Activated CD4-positive, alpha-beta memory T cell treated with anti-CD3 and anti-CD28 coated beads, Interleukin-2, amount 10 ng/mL, durations not matched to agents 7 days and 5 days (primary cell): ENCODE results near the gene WDR36. TPM values are rescaled to one million over a fixed set of nuclear protein-coding genes. Genes with fewer than 3 reads are reported as not detected.

ENCODE experiments used
- CTCF ChIA-PET: fragments of 350-600 bp; sonication (Branson Sonifier 250); formaldehyde crosslinking; loops from one replicate; lab custom pipeline; 2021; ENCODE audit warnings: antibody characterized with exemption, inconsistent platforms; lab: Charles Lee
- POLR2A ChIA-PET: fragments of 350-600 bp; sonication (Branson Sonifier 250); formaldehyde crosslinking; loops from one replicate; lab custom pipeline; 2021; ENCODE audit warnings: antibody characterized with exemption; lab: Charles Lee
- DNase-seq: peaks from one replicate; pipeline ENCODE4 v3.0.0-alpha.2; 2020
- H3K27ac Mint-ChIP-seq: one replicate; pipeline ENCODE4 v1.8.0; 2021; ENCODE audit warnings: mild to moderate bottlenecking, mixed read lengths
- H3K27me3 Mint-ChIP-seq: one replicate; pipeline ENCODE4 v1.8.0; 2021; ENCODE audit warnings: mixed read lengths
- H3K36me3 Mint-ChIP-seq: one replicate; pipeline ENCODE4 v1.8.0; 2021; ENCODE audit warnings: low read depth, mixed read lengths
- H3K4me1 Mint-ChIP-seq: one replicate; pipeline ENCODE4 v1.8.0; 2021; ENCODE audit warnings: mixed read lengths
- H3K4me3 Mint-ChIP-seq: one replicate; pipeline ENCODE4 v1.8.0; 2021; ENCODE audit warnings: mild to moderate bottlenecking, mixed read lengths
- H3K9me3 Mint-ChIP-seq: one replicate; pipeline ENCODE4 v1.8.0; 2021; ENCODE audit warnings: mixed read lengths
- total RNA-seq, 2 experiments: library from RNA; stranded (reverse); gene quantifications; one replicate each; pipeline ENCODE4 v1.2.3, GENCODE V29; 2021

Gene WDR36
- total RNA-seq, 2 experiments from 2014 or later = 21.8 to 23.2 TPM

- peak overlapping the region; percentile 79 for H3K4me3 Mint-ChIP-seq
- H3K4me1 Mint-ChIP-seq = peaks cover 19% of the 10 kb centered on the region
- no peak overlapping the region for H3K27ac Mint-ChIP-seq
- peaks cover 74% of the 10 kb centered on the region for H3K27me3 Mint-ChIP-seq
- peak; percentile 51 for DNase-seq
- H3K9me3 Mint-ChIP-seq = no peaks in the 10 kb centered on the region
- CTCF ChIA-PET = no interaction called here
- POLR2A ChIA-PET = no interaction called here
- H3K36me3 Mint-ChIP-seq = no peaks in the 10 kb centered on the region
Observed at GRCh38 chr5:111072949-111073682, 19.0 kb upstream of the WDR36 start.

- no peaks in the 10 kb centered on the region for H3K36me3 Mint-ChIP-seq
- POLR2A ChIA-PET = no interaction called here
- no peaks in the 10 kb centered on the region for H3K9me3 Mint-ChIP-seq
- H3K4me1 Mint-ChIP-seq = peaks cover 19% of the 10 kb centered on the region
- DNase-seq = no peak
- no peak overlapping the region for H3K27ac Mint-ChIP-seq
- CTCF ChIA-PET = no interaction called here
- no peak overlapping the region for H3K4me3 Mint-ChIP-seq
- H3K27me3 Mint-ChIP-seq = peaks cover 70% of the 10 kb centered on the region
Observed at GRCh38 chr5:111074244-111074643, 17.9 kb upstream of the WDR36 start.

- H3K27me3 Mint-ChIP-seq = peaks cover 61% of the 10 kb centered on the region
- H3K4me1 Mint-ChIP-seq = peaks cover 18% of the 10 kb centered on the region
- no peaks in the 10 kb centered on the region for H3K36me3 Mint-ChIP-seq
- no peak for DNase-seq
- ChIA-PET POLR2A (no interaction called here), CTCF (no interaction called here)
- H3K9me3 Mint-ChIP-seq = no peaks in the 10 kb centered on the region
- no peak overlapping the region for H3K4me3 Mint-ChIP-seq
- no peak overlapping the region for H3K27ac Mint-ChIP-seq
Observed at GRCh38 chr5:111075520-111075919, 16.6 kb upstream of the WDR36 start.

GRCh38 chr5:111076091-111076490 is 16.1 kb upstream of the WDR36 start:
- DNase-seq = no peak
- ChIA-PET CTCF (no interaction called here), POLR2A (no interaction called here)
- H3K27ac Mint-ChIP-seq = no peak overlapping the region
- no peak overlapping the region for H3K4me3 Mint-ChIP-seq
- no peaks in the 10 kb centered on the region for H3K36me3 Mint-ChIP-seq
- no peaks in the 10 kb centered on the region for H3K9me3 Mint-ChIP-seq
- peaks cover 57% of the 10 kb centered on the region for H3K27me3 Mint-ChIP-seq
- peaks cover 14% of the 10 kb centered on the region for H3K4me1 Mint-ChIP-seq

GRCh38 chr5:111077678-111078077 is 14.5 kb upstream of the WDR36 start:
- H3K4me1 Mint-ChIP-seq = peaks cover 13% of the 10 kb centered on the region
- H3K4me3 Mint-ChIP-seq = no peak overlapping the region
- ChIA-PET POLR2A (no interaction called here), CTCF (no interaction called here)
- no peak overlapping the region for H3K27ac Mint-ChIP-seq
- no peak for DNase-seq
- no peaks in the 10 kb centered on the region for H3K36me3 Mint-ChIP-seq
- peaks cover 1% of the 10 kb centered on the region for H3K9me3 Mint-ChIP-seq
- H3K27me3 Mint-ChIP-seq = peaks cover 53% of the 10 kb centered on the region

GRCh38 chr5:111079846-111080245 is 12.3 kb upstream of the WDR36 start:
- no peak overlapping the region for H3K4me3 Mint-ChIP-seq
- no peaks in the 10 kb centered on the region for H3K36me3 Mint-ChIP-seq
- peaks cover 45% of the 10 kb centered on the region for H3K27me3 Mint-ChIP-seq
- ChIA-PET CTCF (interaction anchor here (1.7 kb wide), 1 partner anchor 12 kb away, joined by 4 read pairs; no protein-coding TSS in a partner anchor), POLR2A (interaction anchor here (1.2 kb wide), 1 partner anchor 11 kb away, joined by 3 read pairs; no protein-coding TSS in a partner anchor)
- DNase-seq = no peak
- no peak overlapping the region for H3K27ac Mint-ChIP-seq
- H3K4me1 Mint-ChIP-seq = no peaks in the 10 kb centered on the region
- H3K9me3 Mint-ChIP-seq = peaks cover 2% of the 10 kb centered on the region

GRCh38 chr5:111083323-111083722 is 8.8 kb upstream of the WDR36 start:
- no peak overlapping the region for H3K4me3 Mint-ChIP-seq
- ChIA-PET POLR2A (no interaction called here), CTCF (no interaction called here)
- H3K9me3 Mint-ChIP-seq = peaks cover 2% of the 10 kb centered on the region
- H3K27ac Mint-ChIP-seq = no peak overlapping the region
- no peak for DNase-seq
- H3K36me3 Mint-ChIP-seq = no peaks in the 10 kb centered on the region
- peaks cover 32% of the 10 kb centered on the region for H3K27me3 Mint-ChIP-seq
- H3K4me1 Mint-ChIP-seq = no peaks in the 10 kb centered on the region

GRCh38 chr5:111095982-111096381 is 3.8 kb downstream of the WDR36 start:
- H3K4me3 Mint-ChIP-seq = no peak overlapping the region
- H3K4me1 Mint-ChIP-seq = peaks cover 42% of the 10 kb centered on the region
- ChIA-PET CTCF (no interaction called here), POLR2A (no interaction called here)
- peaks cover 24% of the 10 kb centered on the region for H3K36me3 Mint-ChIP-seq
- H3K27ac Mint-ChIP-seq = no peak overlapping the region
- no peak for DNase-seq
- H3K27me3 Mint-ChIP-seq = no peaks in the 10 kb centered on the region
- peaks cover 2% of the 10 kb centered on the region for H3K9me3 Mint-ChIP-seq

- DNase-seq = no peak
- Mint-ChIP-seq H3K36me3 (peaks cover 41% of the 10 kb centered on the region), H3K9me3 (no peaks in the 10 kb centered on the region), H3K4me3 (no peak overlapping the region), H3K4me1 (peaks cover 21% of the 10 kb centered on the region), H3K27ac (no peak overlapping the region), H3K27me3 (no peaks in the 10 kb centered on the region)
- ChIA-PET CTCF (no interaction called here), POLR2A (no interaction called here)
Observed at GRCh38 chr5:111099058-111099778, 7.1 kb downstream of the WDR36 start.

- Mint-ChIP-seq H3K4me3 (no peak overlapping the region), H3K9me3 (no peaks in the 10 kb centered on the region), H3K36me3 (peaks cover 51% of the 10 kb centered on the region), H3K27ac (no peak overlapping the region), H3K4me1 (peaks cover 2% of the 10 kb centered on the region), H3K27me3 (no peaks in the 10 kb centered on the region)
- ChIA-PET CTCF (interaction anchor here (1.6 kb wide), 1 partner anchor 350 kb away, joined by 3 read pairs; no protein-coding TSS in a partner anchor), POLR2A (no interaction called here)
- no peak for DNase-seq
Observed at GRCh38 chr5:111106320-111106948, 14.3 kb downstream of the WDR36 start.

GRCh38 chr5:111107371-111107770 is 15.2 kb downstream of the WDR36 start:
- Mint-ChIP-seq H3K9me3 (no peaks in the 10 kb centered on the region), H3K27ac (no peak overlapping the region), H3K27me3 (no peaks in the 10 kb centered on the region), H3K36me3 (peaks cover 55% of the 10 kb centered on the region), H3K4me3 (no peak overlapping the region), H3K4me1 (peaks cover 2% of the 10 kb centered on the region)
- POLR2A ChIA-PET = interaction anchor here (1.4 kb wide), 1 partner anchor 116 kb away, joined by 3 read pairs; no protein-coding TSS in a partner anchor
- CTCF ChIA-PET = interaction anchor here (0.7 to 1.6 kb wide), 2 partner anchors 351 to 413 kb away, joined by 3 read pairs; no protein-coding TSS in a partner anchor
- no peak for DNase-seq

- ChIA-PET POLR2A (no interaction called here), CTCF (no interaction called here)
- Mint-ChIP-seq H3K36me3 (peaks cover 25% of the 10 kb centered on the region), H3K27ac (no peak overlapping the region), H3K27me3 (no peaks in the 10 kb centered on the region), H3K9me3 (no peaks in the 10 kb centered on the region), H3K4me3 (no peak overlapping the region), H3K4me1 (no peaks in the 10 kb centered on the region)
- DNase-seq = no peak
Observed at GRCh38 chr5:111111956-111112355, 19.8 kb downstream of the WDR36 start.

- ChIA-PET CTCF (interaction anchor here (1.0 kb wide), 1 partner anchor 21 kb away, joined by 3 read pairs; no protein-coding TSS in a partner anchor), POLR2A (interaction anchor here (1.7 kb wide), 1 partner anchor 36 kb away, joined by 4 read pairs; no protein-coding TSS in a partner anchor)
- no peak for DNase-seq
- Mint-ChIP-seq H3K27ac (no peak overlapping the region), H3K4me1 (no peaks in the 10 kb centered on the region), H3K9me3 (no peaks in the 10 kb centered on the region), H3K27me3 (no peaks in the 10 kb centered on the region), H3K36me3 (peaks cover 24% of the 10 kb centered on the region), H3K4me3 (no peak overlapping the region)
Observed at GRCh38 chr5:111113678-111114077, 21.5 kb downstream of the WDR36 start.
